GM23338 (cell line): ENCODE data around the gene FAM131B. TPM values are rescaled to one million over a fixed set of nuclear protein-coding genes. Genes with fewer than 3 reads are reported as not detected.

ENCODE experiments used
- ATAC-seq: fragments of 200-7000 bp; cut with Tn5 transposase; 3 replicates; pipeline ENCODE4 v1.9.1; 2020
- DNase-seq: peaks from one replicate; pipeline ENCODE4 v3.0.0-alpha.2; 2015; ENCODE audit warnings: low spot score
- H2AFZ ChIP-seq: fragments of 200-600 bp; sonication (generic); 2 replicates; pipeline ENCODE4 v1.8.0; 2016; ENCODE audit warnings: antibody characterized with exemption, mild to moderate bottlenecking, moderate library complexity
- H3F3A ChIP-seq: fragments of 200-600 bp; sonication (generic); replicated peaks from 2 replicates; pipeline ENCODE4 v1.8.0; 2017; ENCODE audit warnings: antibody characterized with exemption, mixed run types, low read depth
- H3K27ac ChIP-seq: fragments of 200-600 bp; sonication (generic); 2 replicates; pipeline ENCODE4 v1.6.1; 2016; ENCODE audit warnings: low read depth
- H3K27me3 ChIP-seq: fragments of 200-600 bp; sonication (generic); 2 replicates; pipeline ENCODE4 v1.8.0; 2016; ENCODE audit warnings: mild to moderate bottlenecking, mixed run types, moderate library complexity; ENCODE audit not compliant: insufficient read depth
- H3K36me3 ChIP-seq: fragments of 200-600 bp; sonication (generic); 2 replicates; pipeline ENCODE4 v1.8.0; 2016; ENCODE audit warnings: mild to moderate bottlenecking; ENCODE audit not compliant: insufficient read depth
- H3K4me1 ChIP-seq: fragments of 200-600 bp; sonication (generic); 2 replicates; pipeline ENCODE4 v1.8.0; 2016; ENCODE audit warnings: mild to moderate bottlenecking, moderate library complexity; ENCODE audit not compliant: insufficient read depth
- H3K4me2 ChIP-seq: fragments of 200-600 bp; sonication (generic); 2 replicates; pipeline ENCODE4 v1.7.1; 2017; ENCODE audit warnings: mixed run types
- H3K4me3 ChIP-seq: fragments of 200-600 bp; sonication (generic); 2 replicates; pipeline ENCODE4 v1.6.1; 2016; ENCODE audit warnings: mixed run types
- H3K79me2 ChIP-seq: fragments of 200-600 bp; sonication (generic); replicated peaks from 2 replicates; pipeline ENCODE4 v1.8.0; 2017; ENCODE audit warnings: mild to moderate bottlenecking; ENCODE audit not compliant: insufficient read depth
- H3K9me2 ChIP-seq: fragments of 200-600 bp; sonication (generic); 2 replicates; pipeline ENCODE4 v1.8.0; 2017; ENCODE audit not compliant: insufficient read depth
- H4K20me1 ChIP-seq: fragments of 200-600 bp; sonication (generic); replicated peaks from 2 replicates; pipeline ENCODE4 v1.8.0; 2017; ENCODE audit warnings: mild to moderate bottlenecking; ENCODE audit not compliant: insufficient read depth
- H3K27ac Mint-ChIP-seq: 2 replicates; pipeline ENCODE4 v1.8.0; 2020; ENCODE audit warnings: inconsistent platforms, mild to moderate bottlenecking, moderate library complexity, mixed read lengths
- H3K27me3 Mint-ChIP-seq: 3 replicates; pipeline ENCODE4 v1.8.0; 2022; ENCODE audit warnings: low read depth, mild to moderate bottlenecking, moderate library complexity, mixed read lengths, inconsistent platforms; ENCODE audit not compliant: insufficient read depth, poor library complexity
- H3K36me3 Mint-ChIP-seq: 3 replicates; pipeline ENCODE4 v1.8.0; 2021; ENCODE audit warnings: low read depth, mild to moderate bottlenecking, inconsistent platforms, moderate library complexity, mixed read lengths
- H3K4me1 Mint-ChIP-seq: 3 replicates; pipeline ENCODE4 v1.8.0; 2020; ENCODE audit warnings: mild to moderate bottlenecking, inconsistent platforms, mixed read lengths
- H3K4me3 Mint-ChIP-seq: 3 replicates; pipeline ENCODE4 v1.8.0; 2021; ENCODE audit warnings: moderate library complexity, mild to moderate bottlenecking, inconsistent platforms, mixed read lengths
- H3K9me3 Mint-ChIP-seq: 3 replicates; pipeline ENCODE4 v1.8.0; 2020; ENCODE audit warnings: moderate library complexity, mild to moderate bottlenecking, inconsistent platforms, mixed read lengths
- CREB1 ChIP-seq: fragments of 250-450 bp; sonication (Bioruptor Pico); IDR thresholded peaks from 2 replicates; pipeline ENCODE4 v1.5.0; 2020; ENCODE audit warnings: low read depth, mild to moderate bottlenecking, moderate library complexity
- CTCF ChIP-seq, 2 experiments: fragments of 200-600 bp in 1 of 2; sonication (generic) in 1 of 2; conservative IDR thresholded peaks; 2 replicates each; pipeline versions ENCODE4 v1.5.1 to v1.6.1; 2016 to 2017; ENCODE audit warnings: antibody characterized with exemption in 2 of 2, low read depth in 2 of 2, mild to moderate bottlenecking in 2 of 2, moderate library complexity in 1 of 2
- ETS1 ChIP-seq: IDR thresholded peaks from 2 replicates; pipeline ENCODE4 v1.6.1; 2016; ENCODE audit warnings: antibody characterized with exemption
- JUNB ChIP-seq: IDR thresholded peaks from one replicate; pipeline ENCODE4 v1.6.1; 2016; ENCODE audit warnings: antibody characterized with exemption; ENCODE audit not compliant: unreplicated experiment
- NANOG ChIP-seq: IDR thresholded peaks from 2 replicates; pipeline ENCODE4 v1.6.1; 2016; ENCODE audit warnings: antibody characterized with exemption, borderline replicate concordance
- POLR2AphosphoS5 ChIP-seq: IDR thresholded peaks from 2 replicates; pipeline ENCODE4 v1.6.1; 2016; ENCODE audit warnings: antibody characterized with exemption, low read depth
- STAT1 ChIP-seq: IDR thresholded peaks from one replicate; pipeline ENCODE4 v1.6.1; 2016; ENCODE audit warnings: antibody characterized with exemption; ENCODE audit not compliant: unreplicated experiment
- ZNF331 ChIP-seq: fragments of 250-450 bp; sonication (Bioruptor Pico); IDR thresholded peaks from 2 replicates; pipeline ENCODE4 v1.5.0; 2020; ENCODE audit warnings: low read depth, mild to moderate bottlenecking, moderate library complexity
- polyA plus RNA-seq: library from polyadenylated mRNA; unstranded; fragments of >200 nt; fragmentation: Nextera tagmentation; extraction: Ambion mirVana; gene quantifications from 2 replicates; pipeline ENCODE4 v1.2.1, GENCODE V29; 2016
- total RNA-seq: library from RNA; depleted of rRNA; stranded (reverse); fragments of >200 nt; shearing (Covaris generic); gene quantifications from 2 replicates; pipeline ENCODE4 v1.2.3, GENCODE V29; 2014
- TF ChIP-seq, protein P1 (sequence below): fragments of 250-450 bp; sonication (Bioruptor Pico); IDR thresholded peaks from 2 replicates; pipeline ENCODE4 v1.5.0; 2020; ENCODE audit warnings: mild to moderate bottlenecking, moderate library complexity
- TF ChIP-seq, protein P2 (sequence below): IDR thresholded peaks from one replicate; pipeline ENCODE4 v1.6.1; 2018; ENCODE audit warnings: antibody characterized with exemption; ENCODE audit not compliant: unreplicated experiment

Gene FAM131B
- total and polyA plus RNA-seq, 2 experiments from 2014 or later: 4.7 to 30.2 TPM

GRCh38 chr7:143410521-143411004 lies 48.0 kb upstream of the FAM131B start:
- Mint-ChIP-seq H3K27ac (peak overlapping the region; percentile 96), H3K4me3 (peak overlapping the region; percentile 63), H3K36me3 (peaks cover 19% of the 10 kb centered on the region), H3K9me3 (no peaks in the 10 kb centered on the region; the same call in 2 of the 3 replicates), H3K4me1 (peaks cover 80% of the 10 kb centered on the region), H3K27me3 (peaks cover 34% of the 10 kb centered on the region)
- no peak overlapping the region for H2AFZ ChIP-seq
- H3K4me3 ChIP-seq: peak overlapping the region; percentile 11
- H3K4me1 ChIP-seq: peaks cover 77% of the 10 kb centered on the region
- peaks cover 8% of the 10 kb centered on the region for H3F3A ChIP-seq
- H3K36me3 ChIP-seq: no peaks in the 10 kb centered on the region
- DNase-seq: peak; percentile 84
- peaks cover 32% of the 10 kb centered on the region for H3K79me2 ChIP-seq
- ATAC-seq: peak; percentile 25
- no peaks in the 10 kb centered on the region for H3K27me3 ChIP-seq
- H3K9me2 ChIP-seq: no peaks in the 10 kb centered on the region
- H4K20me1 ChIP-seq: peaks cover 2% of the 10 kb centered on the region; the same call in 1 of the 2 replicates
- TF ChIP-seq, protein P1, sequence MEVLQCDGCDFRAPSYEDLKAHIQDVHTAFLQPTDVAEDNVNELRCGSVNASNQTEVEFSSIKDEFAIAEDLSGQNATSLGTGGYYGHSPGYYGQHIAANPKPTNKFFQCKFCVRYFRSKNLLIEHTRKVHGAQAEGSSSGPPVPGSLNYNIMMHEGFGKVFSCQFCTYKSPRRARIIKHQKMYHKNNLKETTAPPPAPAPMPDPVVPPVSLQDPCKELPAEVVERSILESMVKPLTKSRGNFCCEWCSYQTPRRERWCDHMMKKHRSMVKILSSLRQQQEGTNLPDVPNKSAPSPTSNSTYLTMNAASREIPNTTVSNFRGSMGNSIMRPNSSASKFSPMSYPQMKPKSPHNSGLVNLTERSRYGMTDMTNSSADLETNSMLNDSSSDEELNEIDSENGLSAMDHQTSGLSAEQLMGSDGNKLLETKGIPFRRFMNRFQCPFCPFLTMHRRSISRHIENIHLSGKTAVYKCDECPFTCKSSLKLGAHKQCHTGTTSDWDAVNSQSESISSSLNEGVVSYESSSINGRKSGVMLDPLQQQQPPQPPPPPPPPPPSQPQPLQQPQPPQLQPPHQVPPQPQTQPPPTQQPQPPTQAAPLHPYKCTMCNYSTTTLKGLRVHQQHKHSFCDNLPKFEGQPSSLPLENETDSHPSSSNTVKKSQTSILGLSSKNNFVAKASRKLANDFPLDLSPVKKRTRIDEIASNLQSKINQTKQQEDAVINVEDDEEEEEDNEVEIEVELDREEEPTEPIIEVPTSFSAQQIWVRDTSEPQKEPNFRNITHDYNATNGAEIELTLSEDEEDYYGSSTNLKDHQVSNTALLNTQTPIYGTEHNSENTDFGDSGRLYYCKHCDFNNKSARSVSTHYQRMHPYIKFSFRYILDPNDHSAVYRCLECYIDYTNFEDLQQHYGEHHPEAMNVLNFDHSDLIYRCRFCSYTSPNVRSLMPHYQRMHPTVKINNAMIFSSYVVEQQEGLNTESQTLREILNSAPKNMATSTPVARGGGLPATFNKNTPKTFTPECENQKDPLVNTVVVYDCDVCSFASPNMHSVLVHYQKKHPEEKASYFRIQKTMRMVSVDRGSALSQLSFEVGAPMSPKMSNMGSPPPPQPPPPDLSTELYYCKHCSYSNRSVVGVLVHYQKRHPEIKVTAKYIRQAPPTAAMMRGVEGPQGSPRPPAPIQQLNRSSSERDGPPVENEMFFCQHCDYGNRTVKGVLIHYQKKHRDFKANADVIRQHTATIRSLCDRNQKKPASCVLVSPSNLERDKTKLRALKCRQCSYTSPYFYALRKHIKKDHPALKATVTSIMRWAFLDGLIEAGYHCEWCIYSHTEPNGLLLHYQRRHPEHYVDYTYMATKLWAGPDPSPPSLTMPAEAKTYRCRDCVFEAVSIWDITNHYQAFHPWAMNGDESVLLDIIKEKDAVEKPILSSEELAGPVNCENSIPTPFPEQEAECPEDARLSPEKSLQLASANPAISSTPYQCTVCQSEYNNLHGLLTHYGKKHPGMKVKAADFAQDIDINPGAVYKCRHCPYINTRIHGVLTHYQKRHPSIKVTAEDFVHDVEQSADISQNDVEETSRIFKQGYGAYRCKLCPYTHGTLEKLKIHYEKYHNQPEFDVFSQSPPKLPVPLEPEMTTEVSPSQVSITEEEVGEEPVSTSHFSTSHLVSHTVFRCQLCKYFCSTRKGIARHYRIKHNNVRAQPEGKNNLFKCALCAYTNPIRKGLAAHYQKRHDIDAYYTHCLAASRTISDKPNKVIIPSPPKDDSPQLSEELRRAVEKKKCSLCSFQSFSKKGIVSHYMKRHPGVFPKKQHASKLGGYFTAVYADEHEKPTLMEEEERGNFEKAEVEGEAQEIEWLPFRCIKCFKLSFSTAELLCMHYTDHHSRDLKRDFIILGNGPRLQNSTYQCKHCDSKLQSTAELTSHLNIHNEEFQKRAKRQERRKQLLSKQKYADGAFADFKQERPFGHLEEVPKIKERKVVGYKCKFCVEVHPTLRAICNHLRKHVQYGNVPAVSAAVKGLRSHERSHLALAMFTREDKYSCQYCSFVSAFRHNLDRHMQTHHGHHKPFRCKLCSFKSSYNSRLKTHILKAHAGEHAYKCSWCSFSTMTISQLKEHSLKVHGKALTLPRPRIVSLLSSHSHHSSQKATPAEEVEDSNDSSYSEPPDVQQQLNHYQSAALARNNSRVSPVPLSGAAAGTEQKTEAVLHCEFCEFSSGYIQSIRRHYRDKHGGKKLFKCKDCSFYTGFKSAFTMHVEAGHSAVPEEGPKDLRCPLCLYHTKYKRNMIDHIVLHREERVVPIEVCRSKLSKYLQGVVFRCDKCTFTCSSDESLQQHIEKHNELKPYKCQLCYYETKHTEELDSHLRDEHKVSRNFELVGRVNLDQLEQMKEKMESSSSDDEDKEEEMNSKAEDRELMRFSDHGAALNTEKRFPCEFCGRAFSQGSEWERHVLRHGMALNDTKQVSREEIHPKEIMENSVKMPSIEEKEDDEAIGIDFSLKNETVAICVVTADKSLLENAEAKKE: no peak
- TF ChIP-seq JUNB (no peak), CTCF (conservative IDR thresholded peaks at IDR 0.05; ENCODE audit: low read depth in 2 of 2) (no peak), NANOG (peak; percentile 48), ETS1 (no peak), POLR2AphosphoS5 (peak; percentile 61), ZNF331 (CRISPR knock-in tag) (no peak), STAT1 (no peak), CREB1 (CRISPR knock-in tag) (no peak)
- TF ChIP-seq, protein P2, sequence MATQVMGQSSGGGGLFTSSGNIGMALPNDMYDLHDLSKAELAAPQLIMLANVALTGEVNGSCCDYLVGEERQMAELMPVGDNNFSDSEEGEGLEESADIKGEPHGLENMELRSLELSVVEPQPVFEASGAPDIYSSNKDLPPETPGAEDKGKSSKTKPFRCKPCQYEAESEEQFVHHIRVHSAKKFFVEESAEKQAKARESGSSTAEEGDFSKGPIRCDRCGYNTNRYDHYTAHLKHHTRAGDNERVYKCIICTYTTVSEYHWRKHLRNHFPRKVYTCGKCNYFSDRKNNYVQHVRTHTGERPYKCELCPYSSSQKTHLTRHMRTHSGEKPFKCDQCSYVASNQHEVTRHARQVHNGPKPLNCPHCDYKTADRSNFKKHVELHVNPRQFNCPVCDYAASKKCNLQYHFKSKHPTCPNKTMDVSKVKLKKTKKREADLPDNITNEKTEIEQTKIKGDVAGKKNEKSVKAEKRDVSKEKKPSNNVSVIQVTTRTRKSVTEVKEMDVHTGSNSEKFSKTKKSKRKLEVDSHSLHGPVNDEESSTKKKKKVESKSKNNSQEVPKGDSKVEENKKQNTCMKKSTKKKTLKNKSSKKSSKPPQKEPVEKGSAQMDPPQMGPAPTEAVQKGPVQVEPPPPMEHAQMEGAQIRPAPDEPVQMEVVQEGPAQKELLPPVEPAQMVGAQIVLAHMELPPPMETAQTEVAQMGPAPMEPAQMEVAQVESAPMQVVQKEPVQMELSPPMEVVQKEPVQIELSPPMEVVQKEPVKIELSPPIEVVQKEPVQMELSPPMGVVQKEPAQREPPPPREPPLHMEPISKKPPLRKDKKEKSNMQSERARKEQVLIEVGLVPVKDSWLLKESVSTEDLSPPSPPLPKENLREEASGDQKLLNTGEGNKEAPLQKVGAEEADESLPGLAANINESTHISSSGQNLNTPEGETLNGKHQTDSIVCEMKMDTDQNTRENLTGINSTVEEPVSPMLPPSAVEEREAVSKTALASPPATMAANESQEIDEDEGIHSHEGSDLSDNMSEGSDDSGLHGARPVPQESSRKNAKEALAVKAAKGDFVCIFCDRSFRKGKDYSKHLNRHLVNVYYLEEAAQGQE: no peak
- peak overlapping the region; percentile 75 for H3K4me2 ChIP-seq
- H3K27ac ChIP-seq: peak overlapping the region; percentile 87
